Skeletal muscle tissue (tissue), 4 donors: Measurements from ENCODE around the gene CSTA. TPM values are rescaled to one million over a fixed set of nuclear protein-coding genes. Genes with fewer than 3 reads are reported as not detected.

Experiments
- H3K27ac ChIP-seq: one replicate; pipeline ENCODE4 v1.7.0; 2013; ENCODE audit warnings: mild to moderate bottlenecking, low read depth, low read length, inconsistent platforms
- H3K27me3 ChIP-seq, 3 donors: one replicate each; pipeline ENCODE4 v1.7.0; 2013; ENCODE audit warnings: low read length in 3 of 3; ENCODE audit not compliant: control insufficient read depth in 3 of 3, insufficient read depth in 3 of 3
- H3K36me3 ChIP-seq, 3 donors: one replicate each; pipeline ENCODE4 v1.7.0; 2013; ENCODE audit warnings: low read length in 3 of 3; ENCODE audit not compliant: control insufficient read depth in 3 of 3, insufficient read depth in 3 of 3
- H3K4me1 ChIP-seq, 3 donors: one replicate each; pipeline ENCODE4 v1.7.0; 2013; ENCODE audit warnings: low read length in 3 of 3, mild to moderate bottlenecking in 3 of 3; ENCODE audit not compliant: control insufficient read depth in 3 of 3, insufficient read depth in 3 of 3
- H3K4me3 ChIP-seq, 3 donors: one replicate each; pipeline ENCODE4 v1.7.0; 2013; ENCODE audit warnings: low read length in 3 of 3
- H3K9ac ChIP-seq, 3 donors: one replicate each; pipeline ENCODE4 v1.7.0; 2013; ENCODE audit warnings: low read length in 3 of 3, mild to moderate bottlenecking in 3 of 3, moderate library complexity in 2 of 3, low read depth in 1 of 3
- H3K9me3 ChIP-seq, 3 donors: one replicate each; pipeline ENCODE4 v1.7.0; 2013; ENCODE audit warnings: low read length in 3 of 3; ENCODE audit not compliant: control insufficient read depth in 3 of 3
- total RNA-seq: library from RNA; depleted of rRNA; stranded (reverse); fragments of >200 nt; gene quantifications from one replicate; pipeline ENCODE4 v1.2.3, GENCODE V29; 2014
- donor health status: Osteomylitis.

Gene CSTA, protein sequence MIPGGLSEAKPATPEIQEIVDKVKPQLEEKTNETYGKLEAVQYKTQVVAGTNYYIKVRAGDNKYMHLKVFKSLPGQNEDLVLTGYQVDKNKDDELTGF
- 0.52 TPM for total RNA-seq

DNA sequence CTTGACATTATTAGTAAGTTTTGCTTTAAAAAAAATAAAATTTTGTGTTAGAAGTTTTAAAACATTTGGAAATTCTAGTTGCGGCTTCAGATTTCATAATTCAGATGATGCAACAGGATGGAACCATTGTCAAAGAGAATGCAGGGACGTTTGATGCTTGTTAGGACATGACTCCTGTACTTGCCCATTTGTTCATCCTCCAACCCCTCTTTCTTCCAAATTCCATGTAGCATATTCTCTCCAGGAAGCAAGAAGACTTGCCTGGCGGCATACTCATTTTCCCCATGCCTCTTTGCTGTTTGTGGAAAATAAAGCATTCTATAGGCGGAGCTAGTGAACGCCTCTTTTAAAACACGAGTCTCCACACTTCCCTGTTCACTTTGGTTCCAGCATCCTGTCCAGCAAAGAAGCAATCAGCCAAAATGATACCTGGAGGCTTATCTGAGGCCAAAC lies at the start of gene CSTA:
TSS of gene CSTA (plus strand) at position 378 of the 453 bp plus-strand sequence. CDS start at position 423, 45 bp downstream.
- H3K27ac ChIP-seq: no peak within 1 kb of the TSS
- H3K36me3 ChIP-seq: no peaks in the 10 kb centered on the region
- H3K4me3 ChIP-seq: no peak within 1 kb of the TSS
- no peak within 1 kb of the TSS for H3K9ac ChIP-seq
- no peaks in the 10 kb centered on the region for H3K27me3 ChIP-seq
- no peaks in the 10 kb centered on the region for H3K4me1 ChIP-seq
- no peaks in the 10 kb centered on the region for H3K9me3 ChIP-seq

DNA sequence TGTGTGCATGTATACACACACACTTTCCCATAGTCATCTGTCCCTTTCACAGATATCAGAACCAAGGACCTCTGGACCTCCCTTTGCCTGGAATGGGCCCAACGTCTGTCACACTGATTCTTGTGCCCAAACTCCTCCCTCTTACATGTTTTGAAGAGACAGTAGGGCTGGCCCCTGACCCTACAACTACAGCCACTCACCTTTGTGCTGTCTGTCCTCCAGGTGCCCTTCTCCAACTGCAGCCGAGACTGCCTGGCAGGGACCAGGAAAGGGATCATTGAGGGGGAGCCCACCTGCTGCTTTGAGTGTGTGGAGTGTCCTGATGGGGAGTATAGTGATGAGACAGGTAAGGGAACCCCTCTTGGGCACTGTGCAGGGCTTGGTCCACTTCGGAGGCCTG lies 43.2 kb upstream of the CSTA start:
- no peak overlapping the region for H3K4me3 ChIP-seq
- no peaks in the 10 kb centered on the region for H3K9me3 ChIP-seq
- no peaks in the 10 kb centered on the region for H3K36me3 ChIP-seq
- no peak overlapping the region for H3K9ac ChIP-seq
- H3K27me3 ChIP-seq: peaks cover 0 to 3% (median 0%) of the 10 kb centered on the region in 3 donors
- H3K4me1 ChIP-seq: no peaks in the 10 kb centered on the region
- no peak overlapping the region for H3K27ac ChIP-seq

DNA sequence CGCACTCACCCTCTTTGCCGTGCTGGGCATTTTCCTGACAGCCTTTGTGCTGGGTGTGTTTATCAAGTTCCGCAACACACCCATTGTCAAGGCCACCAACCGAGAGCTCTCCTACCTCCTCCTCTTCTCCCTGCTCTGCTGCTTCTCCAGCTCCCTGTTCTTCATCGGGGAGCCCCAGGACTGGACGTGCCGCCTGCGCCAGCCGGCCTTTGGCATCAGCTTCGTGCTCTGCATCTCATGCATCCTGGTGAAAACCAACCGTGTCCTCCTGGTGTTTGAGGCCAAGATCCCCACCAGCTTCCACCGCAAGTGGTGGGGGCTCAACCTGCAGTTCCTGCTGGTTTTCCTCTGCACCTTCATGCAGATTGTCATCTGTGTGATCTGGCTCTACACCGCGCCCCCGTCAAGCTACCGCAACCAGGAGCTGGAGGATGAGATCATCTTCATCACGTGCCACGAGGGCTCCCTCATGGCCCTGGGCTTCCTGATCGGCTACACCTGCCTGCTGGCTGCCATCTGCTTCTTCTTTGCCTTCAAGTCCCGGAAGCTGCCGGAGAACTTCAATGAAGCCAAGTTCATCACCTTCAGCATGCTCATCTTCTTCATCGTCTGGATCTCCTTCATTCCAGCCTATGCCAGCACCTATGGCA lies 41.1 kb upstream of the CSTA start:
- Histone ChIP-seq H3K36me3 (no peaks in the 10 kb centered on the region), H3K4me1 (no peaks in the 10 kb centered on the region), H3K4me3 (no peak overlapping the region), H3K27me3 (peaks cover 0 to 3% (median 0%) of the 10 kb centered on the region in 3 donors), H3K9ac (no peak overlapping the region), H3K27ac (no peak overlapping the region), H3K9me3 (no peaks in the 10 kb centered on the region)

DNA sequence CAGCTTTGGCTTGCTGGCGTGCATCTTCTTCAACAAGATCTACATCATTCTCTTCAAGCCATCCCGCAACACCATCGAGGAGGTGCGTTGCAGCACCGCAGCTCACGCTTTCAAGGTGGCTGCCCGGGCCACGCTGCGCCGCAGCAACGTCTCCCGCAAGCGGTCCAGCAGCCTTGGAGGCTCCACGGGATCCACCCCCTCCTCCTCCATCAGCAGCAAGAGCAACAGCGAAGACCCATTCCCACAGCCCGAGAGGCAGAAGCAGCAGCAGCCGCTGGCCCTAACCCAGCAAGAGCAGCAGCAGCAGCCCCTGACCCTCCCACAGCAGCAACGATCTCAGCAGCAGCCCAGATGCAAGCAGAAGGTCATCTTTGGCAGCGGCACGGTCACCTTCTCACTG lies 40.6 kb upstream of the CSTA start:
- no peak overlapping the region for H3K27ac ChIP-seq
- no peaks in the 10 kb centered on the region for H3K9me3 ChIP-seq
- H3K9ac ChIP-seq: no peak overlapping the region
- no peaks in the 10 kb centered on the region for H3K36me3 ChIP-seq
- H3K4me1 ChIP-seq: no peaks in the 10 kb centered on the region
- H3K4me3 ChIP-seq: no peak overlapping the region
- H3K27me3 ChIP-seq: peaks cover 0 to 3% (median 0%) of the 10 kb centered on the region in 3 donors

DNA sequence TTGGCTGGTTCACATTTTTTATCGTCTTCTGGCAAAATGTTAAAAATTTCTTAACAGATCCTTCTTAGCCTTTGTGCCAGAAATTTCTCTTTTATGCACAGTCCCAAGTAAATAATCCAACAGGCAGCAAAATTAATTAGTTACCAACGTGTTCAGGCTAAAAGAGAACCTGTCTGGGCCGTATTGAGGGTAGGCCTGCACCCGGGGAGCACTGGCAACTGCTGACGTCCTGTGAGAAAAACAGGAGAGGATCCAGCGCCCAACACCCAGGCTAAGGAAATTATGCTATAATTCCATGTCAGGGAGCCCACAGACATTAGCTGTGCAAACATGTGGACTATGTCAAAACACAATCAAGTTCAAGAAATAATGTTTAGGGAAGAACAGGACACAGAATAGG lies 30.7 kb upstream of the CSTA start:
- Histone ChIP-seq H3K9ac (no peak overlapping the region), H3K27ac (no peak overlapping the region), H3K36me3 (no peaks in the 10 kb centered on the region), H3K4me1 (peaks cover 0 to 4% (median 0%) of the 10 kb centered on the region in 3 donors), H3K4me3 (no peak overlapping the region), H3K27me3 (no peaks in the 10 kb centered on the region), H3K9me3 (no peaks in the 10 kb centered on the region)

DNA sequence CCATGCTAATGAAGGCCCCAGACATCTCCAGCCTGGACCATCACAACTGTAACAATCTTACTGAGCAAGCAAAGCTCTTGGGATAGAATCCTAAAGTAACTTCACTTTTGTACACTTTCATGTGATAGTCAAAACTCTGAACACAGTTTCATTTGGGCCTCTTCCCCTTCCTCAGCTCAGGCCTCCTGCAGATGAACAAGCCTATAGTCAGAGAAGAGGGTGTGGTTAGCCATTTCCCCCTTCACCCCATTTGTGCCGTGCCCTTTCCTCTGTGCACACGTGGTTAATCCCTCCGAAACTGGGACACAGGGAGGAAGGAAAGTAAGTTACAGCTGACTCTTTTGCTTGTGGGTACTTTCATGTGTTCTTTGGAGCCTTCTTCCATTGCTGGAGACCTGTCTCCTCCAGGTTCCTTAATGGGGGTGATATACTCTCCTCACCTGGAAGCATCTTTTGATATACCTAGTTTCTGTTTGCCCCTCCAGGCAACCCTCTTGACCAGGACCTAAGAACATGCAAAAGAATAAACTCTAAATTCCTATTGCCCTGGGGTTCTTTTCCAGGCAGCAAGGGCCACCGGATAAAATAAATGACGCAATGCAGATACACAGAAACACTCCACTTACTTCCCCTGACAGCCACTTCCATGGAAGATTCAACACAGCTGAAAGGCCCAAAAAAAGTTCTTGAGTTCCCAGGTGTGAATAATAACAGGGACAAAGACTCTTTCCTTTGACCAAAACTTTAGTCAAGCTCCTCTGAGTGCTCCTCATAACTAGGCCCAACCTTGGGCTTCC lies 29.6 kb upstream of the CSTA start:
- no peak overlapping the region for H3K27ac ChIP-seq
- H3K4me3 ChIP-seq: no peak overlapping the region

DNA sequence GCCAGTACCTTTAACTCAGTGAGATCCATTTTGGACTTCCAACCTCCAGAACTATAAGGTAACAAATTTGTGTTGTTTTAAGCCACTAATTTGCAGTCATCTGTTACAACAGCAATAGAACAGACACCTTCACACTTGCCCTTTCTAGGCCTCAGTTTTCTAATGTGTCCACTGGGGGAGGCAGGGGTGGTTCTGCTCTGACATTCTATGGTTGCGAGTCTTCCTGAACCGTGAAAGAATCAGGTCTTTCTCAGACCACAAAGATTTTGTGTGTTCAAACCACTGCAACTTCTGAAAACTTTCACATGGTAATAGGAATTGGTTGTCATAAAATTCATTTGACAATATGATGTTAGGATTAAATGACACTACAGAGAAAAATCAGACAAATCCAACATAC lies 26.8 kb upstream of the CSTA start:
- peaks cover 0 to 4% (median 0%) of the 10 kb centered on the region in 3 donors for H3K4me1 ChIP-seq
- no peak overlapping the region for H3K9ac ChIP-seq
- H3K27me3 ChIP-seq: no peaks in the 10 kb centered on the region
- H3K36me3 ChIP-seq: no peaks in the 10 kb centered on the region
- H3K9me3 ChIP-seq: no peaks in the 10 kb centered on the region
- no peak overlapping the region for H3K4me3 ChIP-seq
- H3K27ac ChIP-seq: no peak overlapping the region

More for the DNA sequence above, 29.6 kb upstream of the CSTA start:
- Histone ChIP-seq H3K9me3 (no peaks in the 10 kb centered on the region), H3K27me3 (no peaks in the 10 kb centered on the region), H3K9ac (no peak overlapping the region), H3K4me1 (peaks cover 0 to 4% (median 0%) of the 10 kb centered on the region in 3 donors), H3K36me3 (no peaks in the 10 kb centered on the region)

DNA sequence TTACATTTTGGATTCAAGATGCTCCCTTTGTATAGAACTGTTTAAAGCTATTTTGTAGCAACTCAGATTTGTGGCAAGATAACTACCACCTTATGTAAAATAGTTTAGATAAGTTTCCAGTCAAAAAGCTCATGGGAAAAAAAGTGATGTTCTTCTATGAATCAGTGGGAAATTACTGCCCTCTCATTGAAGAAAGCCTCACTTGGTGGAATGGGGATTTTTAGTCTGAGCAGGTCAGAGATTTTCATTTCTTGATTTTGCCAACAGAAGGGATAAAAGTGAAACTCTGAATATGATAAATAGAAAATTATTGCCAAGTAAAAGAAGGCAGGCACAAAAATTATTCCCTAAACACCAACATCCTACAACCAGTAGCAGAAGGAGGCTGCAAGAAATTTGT lies 25.8 kb upstream of the CSTA start:
- Histone ChIP-seq H3K4me1 (peaks cover 0 to 4% (median 0%) of the 10 kb centered on the region in 3 donors), H3K36me3 (no peaks in the 10 kb centered on the region), H3K27ac (no peak overlapping the region), H3K9ac (no peak overlapping the region), H3K27me3 (no peaks in the 10 kb centered on the region), H3K4me3 (no peak overlapping the region), H3K9me3 (no peaks in the 10 kb centered on the region)

DNA sequence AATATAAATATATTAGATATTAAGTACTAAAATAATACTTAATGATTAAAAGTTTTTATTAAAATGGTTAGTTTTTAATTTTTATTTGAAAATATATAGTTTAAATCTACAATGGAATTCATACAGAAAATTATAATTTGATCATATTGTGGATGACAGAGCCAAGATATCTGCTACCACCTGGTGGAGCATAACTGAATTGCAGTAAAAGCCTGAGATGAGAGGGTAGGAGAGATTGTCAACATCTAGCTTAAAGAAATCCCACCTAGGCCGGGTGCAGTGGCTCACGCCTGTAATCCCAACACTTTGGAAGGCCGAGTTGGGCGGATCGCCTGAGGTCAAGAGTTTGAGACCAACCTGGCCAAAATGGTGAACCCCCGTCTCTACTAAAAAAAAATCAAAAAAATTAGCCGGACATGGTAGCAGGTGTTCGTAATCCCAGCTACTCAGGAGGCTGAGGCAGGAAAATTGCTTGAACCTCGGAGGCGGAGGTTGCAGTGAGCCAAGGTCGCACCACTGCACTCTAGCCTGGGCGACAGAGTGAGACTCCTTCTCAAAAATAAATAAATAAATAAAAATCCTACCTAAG lies 25.1 kb upstream of the CSTA start:
- H3K9me3 ChIP-seq: no peaks in the 10 kb centered on the region
- no peaks in the 10 kb centered on the region for H3K4me1 ChIP-seq
- H3K4me3 ChIP-seq: no peak overlapping the region
- H3K27ac ChIP-seq: no peak overlapping the region
- H3K9ac ChIP-seq: no peak overlapping the region
- no peaks in the 10 kb centered on the region for H3K27me3 ChIP-seq
- no peaks in the 10 kb centered on the region for H3K36me3 ChIP-seq

DNA sequence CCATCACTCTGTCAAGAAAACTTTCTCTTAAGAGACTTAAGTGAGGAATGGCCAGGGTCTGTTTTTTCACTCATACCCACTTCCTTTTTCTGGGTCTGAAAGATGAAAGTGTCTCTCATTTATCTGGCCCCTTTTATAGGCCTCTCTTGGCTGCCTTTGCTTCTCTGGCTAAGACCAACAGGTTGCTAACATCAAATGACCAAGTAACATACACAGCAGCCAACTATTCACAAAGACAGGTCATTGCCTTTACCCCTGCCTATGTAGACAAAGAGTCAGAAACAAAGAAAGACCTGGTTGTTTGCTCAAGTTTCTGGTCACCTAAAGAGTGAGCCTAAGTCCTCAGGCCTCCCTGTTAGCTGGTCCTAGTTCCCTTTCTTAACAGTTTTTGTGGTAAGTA lies 24.0 kb upstream of the CSTA start:
- H3K27ac ChIP-seq: no peak overlapping the region
- H3K9ac ChIP-seq: no peak overlapping the region
- no peaks in the 10 kb centered on the region for H3K4me1 ChIP-seq
- no peaks in the 10 kb centered on the region for H3K9me3 ChIP-seq
- H3K4me3 ChIP-seq: no peak overlapping the region
- H3K27me3 ChIP-seq: no peaks in the 10 kb centered on the region
- H3K36me3 ChIP-seq: no peaks in the 10 kb centered on the region
